Measurements from ENCODE around the gene POU6F2.

Gene POU6F2

GRCh38 chr7:39051707-39052106 lies 74.0 kb downstream of the POU6F2 start:
- H3K9ac ChIP-seq (ENCODE audit: low read depth in 1 of 2, low read length in 2 of 2): no peak overlapping the region
- H3K4me3 ChIP-seq (ENCODE audit: low read depth in 1 of 2, low read length in 2 of 2): no peak overlapping the region
- no peaks in the 10 kb centered on the region for H3K4me1 ChIP-seq (ENCODE audit: control insufficient read depth in 1 of 2, insufficient read depth in 2 of 2, low read length in 2 of 2)
- H3K36me3 ChIP-seq (ENCODE audit: control insufficient read depth in 1 of 2, insufficient read depth in 2 of 2, low read length in 2 of 2): no peaks in the 10 kb centered on the region
- H3K27ac ChIP-seq (ENCODE audit: low read depth, low read length): no peak overlapping the region
- no peaks in the 10 kb centered on the region for H3K27me3 ChIP-seq (ENCODE audit: control insufficient read depth in 1 of 2, insufficient read depth in 2 of 2, low read length in 2 of 2)
- H3K9me3 ChIP-seq (ENCODE audit: control insufficient read depth in 1 of 2, low read length in 2 of 2): no peaks in the 10 kb centered on the region

GRCh38 chr7:39054731-39055130 lies 77.0 kb downstream of the POU6F2 start:
- Histone ChIP-seq H3K9me3 (ENCODE audit: control insufficient read depth in 1 of 2, low read length in 2 of 2) (no peaks in the 10 kb centered on the region), H3K27ac (ENCODE audit: low read depth, low read length) (no peak overlapping the region), H3K27me3 (ENCODE audit: control insufficient read depth in 1 of 2, insufficient read depth in 2 of 2, low read length in 2 of 2) (no peaks in the 10 kb centered on the region)

GRCh38 chr7:39056153-39056552 lies 78.4 kb downstream of the POU6F2 start:
- H3K4me1 ChIP-seq (ENCODE audit: control insufficient read depth in 1 of 2, insufficient read depth in 2 of 2, low read length in 2 of 2): no peaks in the 10 kb centered on the region
- no peak overlapping the region for H3K27ac ChIP-seq (ENCODE audit: low read depth, low read length)
- H3K9ac ChIP-seq (ENCODE audit: low read depth in 1 of 2, low read length in 2 of 2): no peak overlapping the region
- H3K4me3 ChIP-seq (ENCODE audit: low read depth in 1 of 2, low read length in 2 of 2): no peak overlapping the region
- no peaks in the 10 kb centered on the region for H3K36me3 ChIP-seq (ENCODE audit: control insufficient read depth in 1 of 2, insufficient read depth in 2 of 2, low read length in 2 of 2)
- H3K27me3 ChIP-seq (ENCODE audit: control insufficient read depth in 1 of 2, insufficient read depth in 2 of 2, low read length in 2 of 2): no peaks in the 10 kb centered on the region
- no peaks in the 10 kb centered on the region for H3K9me3 ChIP-seq (ENCODE audit: control insufficient read depth in 1 of 2, low read length in 2 of 2)

More at GRCh38 chr7:39054731-39055130, 77.0 kb downstream of the POU6F2 start:
- H3K36me3 ChIP-seq (ENCODE audit: control insufficient read depth in 1 of 2, insufficient read depth in 2 of 2, low read length in 2 of 2): no peaks in the 10 kb centered on the region
- no peaks in the 10 kb centered on the region for H3K4me1 ChIP-seq (ENCODE audit: control insufficient read depth in 1 of 2, insufficient read depth in 2 of 2, low read length in 2 of 2)
- no peak overlapping the region for H3K9ac ChIP-seq (ENCODE audit: low read depth in 1 of 2, low read length in 2 of 2)
- H3K4me3 ChIP-seq (ENCODE audit: low read depth in 1 of 2, low read length in 2 of 2): no peak overlapping the region

- H3K4me1 ChIP-seq (ENCODE audit: control insufficient read depth in 1 of 2, insufficient read depth in 2 of 2, low read length in 2 of 2): no peaks in the 10 kb centered on the region
- H3K9ac ChIP-seq (ENCODE audit: low read depth in 1 of 2, low read length in 2 of 2): no peak overlapping the region
- H3K36me3 ChIP-seq (ENCODE audit: control insufficient read depth in 1 of 2, insufficient read depth in 2 of 2, low read length in 2 of 2): no peaks in the 10 kb centered on the region
- no peak overlapping the region for H3K27ac ChIP-seq (ENCODE audit: low read depth, low read length)
- no peaks in the 10 kb centered on the region for H3K27me3 ChIP-seq (ENCODE audit: control insufficient read depth in 1 of 2, insufficient read depth in 2 of 2, low read length in 2 of 2)
- no peaks in the 10 kb centered on the region for H3K9me3 ChIP-seq (ENCODE audit: control insufficient read depth in 1 of 2, low read length in 2 of 2)
- no peak overlapping the region for H3K4me3 ChIP-seq (ENCODE audit: low read depth in 1 of 2, low read length in 2 of 2)
Observed at GRCh38 chr7:39062811-39063210, 85.1 kb downstream of the POU6F2 start.

GRCh38 chr7:39069031-39069430 lies 91.3 kb downstream of the POU6F2 start:
- Histone ChIP-seq H3K36me3 (ENCODE audit: control insufficient read depth in 1 of 2, insufficient read depth in 2 of 2, low read length in 2 of 2) (no peaks in the 10 kb centered on the region), H3K4me1 (ENCODE audit: control insufficient read depth in 1 of 2, insufficient read depth in 2 of 2, low read length in 2 of 2) (no peaks in the 10 kb centered on the region), H3K27ac (ENCODE audit: low read depth, low read length) (no peak overlapping the region), H3K9ac (ENCODE audit: low read depth in 1 of 2, low read length in 2 of 2) (no peak overlapping the region), H3K9me3 (ENCODE audit: control insufficient read depth in 1 of 2, low read length in 2 of 2) (no peaks in the 10 kb centered on the region), H3K4me3 (ENCODE audit: low read depth in 1 of 2, low read length in 2 of 2) (no peak overlapping the region), H3K27me3 (ENCODE audit: control insufficient read depth in 1 of 2, insufficient read depth in 2 of 2, low read length in 2 of 2) (no peaks in the 10 kb centered on the region)

- Histone ChIP-seq H3K9ac (ENCODE audit: low read depth in 1 of 2, low read length in 2 of 2) (no peak overlapping the region), H3K27me3 (ENCODE audit: control insufficient read depth in 1 of 2, insufficient read depth in 2 of 2, low read length in 2 of 2) (no peaks in the 10 kb centered on the region), H3K9me3 (ENCODE audit: control insufficient read depth in 1 of 2, low read length in 2 of 2) (no peaks in the 10 kb centered on the region), H3K36me3 (ENCODE audit: control insufficient read depth in 1 of 2, insufficient read depth in 2 of 2, low read length in 2 of 2) (no peaks in the 10 kb centered on the region), H3K27ac (ENCODE audit: low read depth, low read length) (no peak overlapping the region), H3K4me1 (ENCODE audit: control insufficient read depth in 1 of 2, insufficient read depth in 2 of 2, low read length in 2 of 2) (no peaks in the 10 kb centered on the region), H3K4me3 (ENCODE audit: low read depth in 1 of 2, low read length in 2 of 2) (no peak overlapping the region)
Observed at GRCh38 chr7:39069896-39070881, 92.5 kb downstream of the POU6F2 start.

- Histone ChIP-seq H3K9ac (ENCODE audit: low read depth in 1 of 2, low read length in 2 of 2) (no peak overlapping the region), H3K4me3 (ENCODE audit: low read depth in 1 of 2, low read length in 2 of 2) (no peak overlapping the region), H3K36me3 (ENCODE audit: control insufficient read depth in 1 of 2, insufficient read depth in 2 of 2, low read length in 2 of 2) (no peaks in the 10 kb centered on the region)
Observed at GRCh38 chr7:39071116-39071515, 93.4 kb downstream of the POU6F2 start.

GRCh38 chr7:39073432-39073831 lies 95.7 kb downstream of the POU6F2 start:
- Histone ChIP-seq H3K36me3 (ENCODE audit: control insufficient read depth in 1 of 2, insufficient read depth in 2 of 2, low read length in 2 of 2) (no peaks in the 10 kb centered on the region), H3K4me3 (ENCODE audit: low read depth in 1 of 2, low read length in 2 of 2) (no peak overlapping the region), H3K27ac (ENCODE audit: low read depth, low read length) (no peak overlapping the region), H3K9me3 (ENCODE audit: control insufficient read depth in 1 of 2, low read length in 2 of 2) (no peaks in the 10 kb centered on the region), H3K9ac (ENCODE audit: low read depth in 1 of 2, low read length in 2 of 2) (no peak overlapping the region), H3K27me3 (ENCODE audit: control insufficient read depth in 1 of 2, insufficient read depth in 2 of 2, low read length in 2 of 2) (no peaks in the 10 kb centered on the region), H3K4me1 (ENCODE audit: control insufficient read depth in 1 of 2, insufficient read depth in 2 of 2, low read length in 2 of 2) (no peaks in the 10 kb centered on the region)

More at GRCh38 chr7:39071116-39071515, 93.4 kb downstream of the POU6F2 start:
- H3K27me3 ChIP-seq (ENCODE audit: control insufficient read depth in 1 of 2, insufficient read depth in 2 of 2, low read length in 2 of 2): no peaks in the 10 kb centered on the region
- no peaks in the 10 kb centered on the region for H3K4me1 ChIP-seq (ENCODE audit: control insufficient read depth in 1 of 2, insufficient read depth in 2 of 2, low read length in 2 of 2)
- no peak overlapping the region for H3K27ac ChIP-seq (ENCODE audit: low read depth, low read length)
- no peaks in the 10 kb centered on the region for H3K9me3 ChIP-seq (ENCODE audit: control insufficient read depth in 1 of 2, low read length in 2 of 2)

- Histone ChIP-seq H3K27ac (ENCODE audit: low read depth, low read length) (no peak overlapping the region), H3K9me3 (ENCODE audit: control insufficient read depth in 1 of 2, low read length in 2 of 2) (no peaks in the 10 kb centered on the region), H3K36me3 (ENCODE audit: control insufficient read depth in 1 of 2, insufficient read depth in 2 of 2, low read length in 2 of 2) (no peaks in the 10 kb centered on the region), H3K9ac (ENCODE audit: low read depth in 1 of 2, low read length in 2 of 2) (no peak overlapping the region), H3K27me3 (ENCODE audit: control insufficient read depth in 1 of 2, insufficient read depth in 2 of 2, low read length in 2 of 2) (no peaks in the 10 kb centered on the region), H3K4me1 (ENCODE audit: control insufficient read depth in 1 of 2, insufficient read depth in 2 of 2, low read length in 2 of 2) (no peaks in the 10 kb centered on the region), H3K4me3 (ENCODE audit: low read depth in 1 of 2, low read length in 2 of 2) (no peak overlapping the region)
Observed at GRCh38 chr7:39075210-39075609, 97.5 kb downstream of the POU6F2 start.

GRCh38 chr7:39083781-39084180 lies 106.1 kb downstream of the POU6F2 start:
- Histone ChIP-seq H3K27ac (ENCODE audit: low read depth, low read length) (no peak overlapping the region), H3K4me1 (ENCODE audit: control insufficient read depth in 1 of 2, insufficient read depth in 2 of 2, low read length in 2 of 2) (no peaks in the 10 kb centered on the region), H3K9ac (ENCODE audit: low read depth in 1 of 2, low read length in 2 of 2) (no peak overlapping the region), H3K4me3 (ENCODE audit: low read depth in 1 of 2, low read length in 2 of 2) (no peak overlapping the region), H3K9me3 (ENCODE audit: control insufficient read depth in 1 of 2, low read length in 2 of 2) (no peaks in the 10 kb centered on the region), H3K27me3 (ENCODE audit: control insufficient read depth in 1 of 2, insufficient read depth in 2 of 2, low read length in 2 of 2) (peaks cover 5 to 14% of the 10 kb centered on the region in 2 donors), H3K36me3 (ENCODE audit: control insufficient read depth in 1 of 2, insufficient read depth in 2 of 2, low read length in 2 of 2) (no peaks in the 10 kb centered on the region)
